HG03066 (cell line): Measurements from ENCODE around the gene USP46.

ENCODE experiments used
- ATAC-seq: cut with Tn5 transposase; IDR thresholded peaks from one replicate; pipeline ENCODE4 v1.9.1; 2021; ENCODE audit warnings: low read depth; ENCODE audit not compliant: unreplicated experiment

Gene USP46

DNA sequence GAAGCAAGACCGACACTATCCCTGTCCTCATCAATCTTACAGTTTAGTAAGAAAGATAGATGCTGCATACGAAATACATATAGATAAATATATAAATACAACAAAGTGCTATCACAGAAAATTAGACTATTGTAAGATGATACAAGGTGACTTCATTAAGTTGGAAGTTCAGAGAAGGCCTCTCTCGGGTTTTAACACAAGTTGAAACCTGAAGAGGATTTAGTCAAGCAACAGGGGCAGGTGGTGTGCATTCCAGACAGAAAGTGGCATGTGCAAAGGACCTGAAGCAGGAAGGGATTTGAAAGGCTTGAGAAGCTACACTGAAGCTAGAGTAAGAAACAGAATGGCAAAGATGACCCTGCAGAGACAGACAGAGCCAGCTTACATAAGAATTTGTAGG, 36.5 kb downstream of the USP46 start:
- ATAC-seq: no peak

- ATAC-seq: no peak
Measured at GRCh38 chr4:52621567-52621966, 37.5 kb downstream of the USP46 start.

DNA sequence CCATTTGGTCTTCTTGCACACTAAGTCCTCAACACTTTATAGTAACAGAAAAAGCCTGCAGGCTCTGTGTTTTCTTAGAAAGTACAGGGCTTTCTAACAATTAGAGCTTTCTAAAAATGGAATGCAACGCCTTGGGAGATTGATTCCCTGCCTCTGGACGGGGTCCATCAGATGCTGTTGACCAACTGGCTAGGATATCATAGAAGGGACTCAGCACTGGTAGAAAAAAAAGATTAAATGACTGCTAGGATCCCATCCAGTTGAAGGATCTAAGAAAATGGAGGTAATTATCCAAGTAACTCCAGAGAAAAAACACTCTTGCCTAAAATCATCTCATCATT, 39.5 kb downstream of the USP46 start:
- no peak for ATAC-seq

GRCh38 chr4:52618795-52619590, 40.1 kb downstream of the USP46 start:
- ATAC-seq: no peak

DNA sequence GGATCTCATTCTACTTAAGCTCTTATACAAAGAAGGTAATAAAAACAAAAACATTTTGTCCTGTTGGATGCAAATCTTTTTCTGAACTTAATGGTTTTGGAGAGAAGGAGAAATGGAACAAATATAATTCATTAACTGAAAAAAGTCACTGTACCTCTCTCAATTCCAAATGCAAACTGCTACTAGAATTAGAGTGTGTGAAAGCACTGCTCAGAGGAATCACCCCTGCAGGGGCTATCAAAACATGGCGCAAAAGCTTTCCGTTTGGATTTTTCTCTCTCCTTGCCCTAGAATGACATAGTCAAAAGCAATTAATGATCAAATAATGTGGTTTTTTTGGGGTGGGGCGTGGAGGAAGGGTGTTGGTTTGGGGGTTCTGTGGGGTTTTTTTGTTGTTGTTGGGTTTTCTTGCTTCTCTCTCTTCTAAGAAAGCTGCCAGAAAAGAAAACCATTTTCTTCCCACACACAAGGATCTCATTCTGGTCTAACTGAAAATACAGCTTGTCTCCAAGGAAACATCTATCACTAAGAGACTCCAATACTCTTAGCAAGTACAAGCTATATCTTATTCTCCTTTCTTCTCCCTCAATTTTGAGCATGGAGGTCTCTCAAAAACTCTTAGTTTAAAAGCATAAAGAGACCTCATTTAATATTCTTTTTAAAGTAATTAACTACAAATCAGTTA, 41.6 kb downstream of the USP46 start:
- no peak for ATAC-seq

DNA sequence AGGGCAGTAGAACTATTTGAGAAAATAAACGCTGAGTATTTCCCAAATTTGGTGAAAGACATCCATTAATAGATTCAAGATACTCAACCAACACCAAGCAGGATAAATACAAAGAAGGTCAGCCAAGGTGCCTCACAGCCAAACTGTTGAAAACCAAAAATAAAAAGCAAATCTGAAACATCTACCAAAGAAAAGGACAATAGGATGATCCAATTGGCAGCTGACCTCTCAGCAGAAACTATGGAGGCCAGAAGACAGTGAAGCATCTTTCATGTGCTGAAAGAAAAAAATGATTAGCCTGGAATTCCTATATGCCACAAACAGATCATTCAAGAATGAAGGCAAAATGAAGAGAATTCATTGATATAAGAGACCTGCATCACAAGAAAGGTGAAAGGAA, 44.9 kb downstream of the USP46 start:
- ATAC-seq: no peak

- ATAC-seq: no peak
Measured at GRCh38 chr4:52612341-52612740, 46.8 kb downstream of the USP46 start.

DNA sequence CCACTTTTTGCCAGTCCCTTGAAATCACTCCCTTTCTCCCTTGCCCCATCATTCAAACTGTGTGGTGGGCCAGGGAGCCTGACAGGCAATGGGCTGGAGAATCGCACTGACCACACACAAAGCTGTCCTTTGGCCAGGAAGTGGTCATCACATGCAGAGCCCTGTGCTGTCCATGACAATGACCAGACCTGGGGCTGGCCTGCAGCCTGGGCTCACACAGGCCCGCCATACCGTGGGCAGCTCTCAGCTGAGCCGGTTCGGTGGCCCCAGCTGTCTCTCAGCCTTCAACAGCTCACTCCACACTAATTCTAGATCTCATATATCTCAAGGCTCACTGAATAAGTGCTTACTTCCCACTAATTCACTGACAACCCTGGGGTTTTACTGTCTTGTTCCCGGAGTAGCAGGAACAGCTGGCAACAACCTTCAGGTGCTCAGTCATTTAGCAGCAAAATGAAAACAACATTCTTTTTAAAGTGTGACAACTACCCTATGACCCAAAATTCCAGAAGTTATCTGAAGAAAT, 48.0 kb downstream of the USP46 start:
- ATAC-seq: no peak

DNA sequence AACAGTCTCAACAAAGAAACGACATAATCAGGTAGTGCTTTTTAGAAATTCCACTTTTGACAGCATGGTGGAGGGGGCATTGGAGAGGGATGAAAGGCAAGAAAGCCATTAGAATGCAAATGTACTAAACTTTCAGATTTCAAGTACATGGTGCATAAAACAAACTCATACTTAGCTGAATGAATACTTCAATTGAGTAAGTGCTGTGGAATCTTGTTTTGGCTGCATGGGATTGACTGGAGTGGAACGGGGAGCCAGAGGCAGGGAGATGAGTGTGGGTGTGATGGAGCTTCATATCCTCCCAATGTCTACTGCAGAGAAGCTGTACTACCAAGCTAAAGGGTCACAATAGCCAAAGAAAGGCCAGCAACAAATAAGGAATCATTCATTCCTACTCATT, 52.4 kb downstream of the USP46 start:
- no peak for ATAC-seq

- no peak for ATAC-seq
Measured at GRCh38 chr4:52606040-52606439, 53.1 kb downstream of the USP46 start.

DNA sequence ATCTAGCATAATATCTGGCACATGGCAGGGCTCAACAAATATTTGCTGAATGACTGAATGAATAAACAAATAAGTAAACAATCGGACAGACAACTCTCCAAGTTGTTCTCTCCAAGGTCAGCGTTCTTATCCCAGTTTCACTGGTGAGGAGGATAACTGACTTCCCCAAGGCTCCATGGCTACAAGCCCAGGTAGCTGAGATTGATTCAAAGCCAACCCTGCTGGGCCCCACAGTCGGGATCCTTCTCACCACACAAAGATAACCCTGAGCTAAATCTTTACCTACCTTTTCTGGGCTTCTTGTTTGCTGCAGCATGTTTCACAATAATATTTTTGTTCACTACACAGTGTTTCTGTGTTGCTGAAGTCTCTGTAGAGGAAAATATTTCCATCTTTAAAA, 54.9 kb downstream of the USP46 start:
- no peak for ATAC-seq

DNA sequence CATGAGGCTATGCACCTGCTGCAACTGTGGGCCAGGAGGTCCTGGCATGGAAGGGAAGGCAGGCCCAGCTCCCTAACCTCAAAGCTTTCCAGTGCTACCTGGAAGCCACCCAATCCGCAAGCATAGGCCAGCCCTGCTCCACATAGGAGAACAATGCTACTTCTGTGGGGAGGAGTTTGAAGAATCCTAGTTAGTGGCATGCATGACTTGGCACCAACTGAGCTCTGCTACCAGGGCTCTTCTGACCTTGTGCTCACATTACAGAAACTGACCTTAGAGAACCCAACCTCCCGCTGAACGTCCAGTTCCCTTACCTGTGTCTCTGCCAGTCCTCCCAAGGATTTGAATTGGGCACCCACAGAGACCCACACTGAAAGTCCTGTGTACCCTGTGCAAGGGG, 58.8 kb downstream of the USP46 start:
- no peak for ATAC-seq

GRCh38 chr4:52595001-52595400, 64.1 kb downstream of the USP46 start:
- ATAC-seq: no peak

GRCh38 chr4:52592287-52592686, 66.8 kb downstream of the USP46 start:
- no peak for ATAC-seq

DNA sequence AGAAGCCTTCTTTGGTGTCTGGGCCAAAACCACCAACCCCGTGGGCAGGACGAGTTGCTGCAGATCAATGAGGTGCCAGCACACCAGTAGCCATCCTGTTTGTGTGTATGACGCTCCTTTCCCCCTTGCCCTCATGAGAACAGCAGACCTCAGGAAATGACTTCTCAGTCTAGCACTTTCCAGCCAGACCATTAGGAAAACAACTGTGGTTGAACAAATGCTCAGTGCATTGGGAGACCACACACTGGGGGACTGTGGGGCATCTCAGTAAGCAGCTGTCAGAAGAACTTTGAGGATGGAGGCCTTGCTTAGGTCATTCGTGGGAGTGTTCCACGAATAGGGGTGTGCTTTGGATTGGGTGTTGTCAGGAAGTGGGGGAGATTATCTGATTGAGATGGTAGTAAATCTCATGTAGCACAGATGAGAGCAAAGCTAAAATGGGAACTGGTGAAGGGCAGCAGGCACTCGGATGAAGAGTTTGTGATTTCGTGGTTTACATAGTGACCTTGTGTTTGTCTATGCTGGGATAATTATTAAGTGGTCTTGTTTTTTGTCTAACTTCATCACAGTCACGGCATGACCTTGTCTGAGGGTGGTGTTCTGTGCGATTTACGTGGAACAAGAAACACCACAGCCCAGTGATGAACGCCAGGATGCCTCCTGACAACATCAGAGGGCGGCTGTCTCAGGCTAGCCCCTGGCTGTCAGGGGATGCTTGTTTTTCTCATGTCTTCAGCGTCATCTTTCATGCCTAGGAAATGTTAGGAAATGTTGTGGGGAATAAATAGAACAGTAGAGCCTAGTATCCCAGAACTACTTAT, 70.1 kb downstream of the USP46 start:
- ATAC-seq: no peak

GRCh38 chr4:52588097-52588496, 71.0 kb downstream of the USP46 start:
- ATAC-seq: no peak

- ATAC-seq: no peak
Measured at GRCh38 chr4:52586069-52586468, 73.0 kb downstream of the USP46 start.

DNA sequence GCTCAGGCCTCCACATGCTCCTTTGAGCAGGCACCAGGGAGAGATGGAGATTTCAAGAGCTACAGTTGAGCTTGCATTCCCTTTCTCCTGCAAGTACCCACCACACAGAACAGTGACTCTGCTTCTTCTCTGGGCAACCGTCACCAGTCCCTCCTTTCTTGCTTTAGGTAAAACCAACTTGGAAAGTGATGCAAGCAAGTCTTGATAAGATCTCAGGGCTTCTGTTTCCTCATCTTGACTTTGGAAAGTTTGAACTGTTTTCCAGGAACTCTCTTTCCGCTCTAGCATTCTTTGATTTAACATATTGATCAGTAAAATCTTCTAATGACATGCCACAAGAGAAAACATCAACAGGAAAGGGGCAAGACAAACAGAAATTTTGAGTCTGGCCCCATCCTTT, 73.7 kb downstream of the USP46 start:
- ATAC-seq: no peak

GRCh38 chr4:52579602-52580272, 79.4 kb downstream of the USP46 start:
- ATAC-seq: no peak

DNA sequence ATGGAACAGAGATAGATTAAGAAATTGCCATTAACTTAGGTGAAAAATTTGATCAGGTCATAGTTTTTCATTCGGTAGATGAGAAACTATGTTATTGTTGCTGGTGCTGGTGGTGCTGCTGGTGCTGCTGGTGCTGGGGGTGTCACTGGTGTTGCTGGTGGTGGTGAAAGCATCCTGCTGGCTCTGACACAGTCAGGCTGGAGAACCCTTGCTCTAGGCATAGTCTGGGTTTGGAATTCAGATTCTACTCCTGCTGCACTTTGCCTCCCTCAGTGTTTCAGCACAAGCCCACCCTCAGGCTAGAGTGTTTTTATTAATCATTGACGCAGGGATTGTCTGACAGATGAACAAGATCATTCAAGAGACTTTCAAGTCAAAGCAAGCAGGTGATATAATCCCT, 80.2 kb downstream of the USP46 start:
- no peak for ATAC-seq

DNA sequence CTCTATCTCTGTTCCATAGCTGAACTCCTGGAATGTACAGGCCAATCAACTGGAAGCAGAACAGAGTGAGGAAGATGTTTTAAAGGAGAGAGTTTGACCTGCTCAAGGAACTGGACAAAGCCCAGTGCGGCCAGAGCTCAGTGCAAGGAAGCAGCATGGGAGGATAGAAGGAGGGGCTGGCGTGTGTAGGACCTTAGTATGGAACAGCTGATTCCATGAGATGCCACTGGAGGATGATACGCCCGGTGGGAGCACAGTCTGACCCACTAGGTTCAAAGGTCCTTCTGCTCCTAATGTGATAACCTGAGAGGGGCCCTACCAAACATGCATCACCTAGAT, 81.5 kb downstream of the USP46 start:
- no peak for ATAC-seq
